BLaER1 treated with 17β-estradiol and CSF1 and Interleukin-3, amounts not matched to agents 10 nM and 100 nM (cell line): ENCODE measurements around the gene PTPRE.
A peak's percentile ranks its signal among the peaks of the same experiment; 100 is the strongest.

ENCODE experiments used
- H3K27ac ChIP-seq, 11 experiments: shearing (Covaris generic); formaldehyde crosslinking; 2 replicates each; pipeline ENCODE4 v1.8.1; 2022
- H3K27me3 ChIP-seq, 11 experiments: shearing (Covaris generic); formaldehyde crosslinking; 2 replicates each; pipeline ENCODE4 v1.8.1; 2022
- H3K36me3 ChIP-seq, 11 experiments: shearing (Covaris generic); formaldehyde crosslinking; 2 replicates each; pipeline ENCODE4 v1.8.1; 2022
- H3K4me1 ChIP-seq, 10 experiments: shearing (Covaris generic); formaldehyde crosslinking; 2 replicates each; pipeline ENCODE4 v1.8.1; 2022
- H3K4me2 ChIP-seq, 11 experiments: shearing (Covaris generic); formaldehyde crosslinking; 2 replicates each; pipeline ENCODE4 v1.8.1; 2022
- H3K4me3 ChIP-seq, 10 experiments: shearing (Covaris generic); formaldehyde crosslinking; 2 replicates each; pipeline ENCODE4 v1.8.1; 2022
- H3K9ac ChIP-seq, 11 experiments: shearing (Covaris generic); formaldehyde crosslinking; 2 replicates each; pipeline ENCODE4 v1.8.1; 2022
- H3K9me3 ChIP-seq, 11 experiments: shearing (Covaris generic); formaldehyde crosslinking; replicated peaks in 1 of 11; 2 replicates each; pipeline ENCODE4 v1.8.1; 2022
- H4K20me1 ChIP-seq, 11 experiments: shearing (Covaris generic); formaldehyde crosslinking; 2 replicates each; pipeline ENCODE4 v1.8.1; 2022
- Cebpa-rat ChIP-seq, 11 experiments: shearing (Covaris generic); IDR thresholded peaks; 2 replicates each; pipeline ENCODE4 v1.8.1; 2022

PTPRE gene

DNA sequence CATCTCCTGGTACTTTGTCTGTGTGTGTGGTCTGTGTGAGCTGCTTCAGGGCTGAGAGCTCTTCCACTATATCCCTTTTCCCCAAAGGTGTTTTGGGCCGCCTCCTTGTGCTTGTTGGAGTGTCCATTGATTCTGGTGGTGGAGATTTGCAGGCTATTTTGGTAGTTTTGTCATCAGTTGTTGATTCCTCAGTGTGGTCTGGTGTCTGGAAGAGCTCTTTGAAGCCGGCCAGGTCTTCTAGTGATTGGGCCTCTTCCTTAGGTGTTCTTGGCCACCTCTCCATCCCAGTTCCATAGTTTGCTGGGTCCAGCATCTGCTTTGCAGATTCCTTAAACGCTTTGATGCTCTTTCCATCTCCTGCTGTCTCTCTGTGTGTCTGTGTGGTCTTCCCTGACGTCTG is 198.5 kb downstream of the PTPRE start:
- H3K9ac ChIP-seq: no peak overlapping the region
- no peak overlapping the region for H3K4me2 ChIP-seq
- TF ChIP-seq Cebpa-rat (IDR thresholded peaks at IDR 0.05): no peak
- H3K36me3 ChIP-seq: peaks cover 26 to 100% (median 100%) of the 10 kb centered on the region in 11 experiments; a peak in 21 of 22 replicates
- no peaks in the 10 kb centered on the region for H3K9me3 ChIP-seq
- no peak overlapping the region for H3K27ac ChIP-seq
- peaks cover 0 to 15% (median 0%) of the 10 kb centered on the region in 10 experiments; a peak in 5 of 20 replicates for H3K4me1 ChIP-seq
- no peaks in the 10 kb centered on the region for H3K27me3 ChIP-seq
- H4K20me1 ChIP-seq: peaks cover 0 to 90% (median 78%) of the 10 kb centered on the region in 11 experiments; a peak in 16 of 22 replicates
- H3K4me3 ChIP-seq: no peak overlapping the region

DNA sequence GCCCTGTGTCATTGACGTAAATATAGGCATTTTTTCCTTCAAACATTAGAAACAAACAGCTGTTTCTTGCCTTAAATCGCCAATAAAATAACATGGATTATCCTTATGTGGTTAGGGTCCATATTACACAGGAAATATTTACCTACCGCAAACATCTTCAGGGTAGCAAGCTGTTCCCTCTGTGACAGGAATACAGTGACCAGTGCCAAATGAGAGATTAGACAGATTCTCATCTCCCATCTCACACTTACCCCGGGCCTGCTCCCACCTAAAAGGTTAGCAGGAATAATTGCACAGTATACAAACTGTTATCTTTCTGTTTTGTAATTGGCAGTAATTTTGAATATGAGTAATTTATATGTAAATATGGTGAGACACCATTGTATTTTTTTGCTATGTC is 202.8 kb downstream of the PTPRE start:
- no peaks in the 10 kb centered on the region for H3K27me3 ChIP-seq
- peaks cover 0 to 6% (median 0%) of the 10 kb centered on the region in 10 experiments; a peak in 4 of 20 replicates for H3K4me1 ChIP-seq
- no peak overlapping the region for H3K9ac ChIP-seq
- no peak overlapping the region for H3K27ac ChIP-seq
- H4K20me1 ChIP-seq: peaks cover 0 to 91% (median 76%) of the 10 kb centered on the region in 11 experiments; a peak in 18 of 22 replicates
- no peak overlapping the region for H3K4me3 ChIP-seq
- peaks cover 40 to 100% (median 100%) of the 10 kb centered on the region in 11 experiments for H3K36me3 ChIP-seq
- TF ChIP-seq Cebpa-rat (IDR thresholded peaks at IDR 0.05): no peak
- no peak overlapping the region for H3K4me2 ChIP-seq
- no peaks in the 10 kb centered on the region for H3K9me3 ChIP-seq

DNA sequence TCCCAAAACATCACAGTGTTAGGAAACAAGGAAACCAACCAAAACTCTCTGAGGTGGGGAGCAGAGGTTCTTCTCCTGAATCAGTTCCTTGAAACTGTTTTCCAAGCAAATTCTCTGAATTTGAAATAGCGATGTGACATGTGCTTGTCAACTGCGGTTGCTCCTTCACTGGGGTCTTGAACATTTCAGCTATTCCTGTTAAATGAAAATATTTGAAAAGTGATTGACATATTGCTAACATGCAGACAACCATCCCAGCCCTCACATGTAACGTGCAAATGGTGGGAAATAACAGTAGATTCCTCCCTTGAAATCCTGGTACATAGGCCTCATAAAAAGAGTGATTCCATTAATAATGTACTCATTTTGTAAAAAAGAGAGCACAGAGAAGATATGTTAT is 203.4 kb downstream of the PTPRE start:
- TF ChIP-seq Cebpa-rat (IDR thresholded peaks at IDR 0.05): no peak
- H3K9ac ChIP-seq: no peak overlapping the region
- no peak overlapping the region for H3K27ac ChIP-seq
- H3K9me3 ChIP-seq: no peaks in the 10 kb centered on the region
- no peak overlapping the region for H3K4me2 ChIP-seq
- no peak overlapping the region for H3K4me3 ChIP-seq
- peaks cover 0 to 12% (median 0%) of the 10 kb centered on the region in 10 experiments; a peak in 6 of 20 replicates for H3K4me1 ChIP-seq
- H3K36me3 ChIP-seq: peaks cover 37 to 100% (median 100%) of the 10 kb centered on the region in 11 experiments
- peaks cover 0 to 91% (median 76%) of the 10 kb centered on the region in 11 experiments; a peak in 18 of 22 replicates for H4K20me1 ChIP-seq
- no peaks in the 10 kb centered on the region for H3K27me3 ChIP-seq

DNA sequence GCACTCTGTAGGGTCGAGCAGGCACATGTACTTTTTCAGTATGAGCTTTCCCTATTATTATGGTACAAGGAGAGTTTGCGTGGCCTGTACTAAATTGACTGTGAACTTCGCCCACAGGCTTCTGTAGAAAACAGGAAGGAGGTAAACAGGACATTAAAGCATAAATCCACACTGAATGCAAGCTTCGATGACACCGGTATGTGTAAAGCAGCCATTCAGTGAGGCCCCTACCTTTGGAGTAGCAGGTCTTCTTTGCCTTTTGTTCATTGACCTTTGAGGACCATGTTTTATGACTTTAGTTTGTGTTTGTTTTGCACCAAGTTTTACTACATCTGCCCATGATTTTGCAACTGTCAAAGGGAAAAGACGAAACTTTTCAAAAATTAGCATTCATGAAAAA is 204.8 kb downstream of the PTPRE start:
- no peak overlapping the region for H3K4me3 ChIP-seq
- peaks cover 23 to 100% (median 100%) of the 10 kb centered on the region in 11 experiments; a peak in 21 of 22 replicates for H3K36me3 ChIP-seq
- no peaks in the 10 kb centered on the region for H3K27me3 ChIP-seq
- H3K4me2 ChIP-seq: no peak overlapping the region
- H3K4me1 ChIP-seq: peaks cover 0 to 20% (median 0%) of the 10 kb centered on the region in 10 experiments; a peak in 6 of 20 replicates
- no peak overlapping the region for H3K9ac ChIP-seq
- H4K20me1 ChIP-seq: peaks cover 0 to 91% (median 75%) of the 10 kb centered on the region in 11 experiments; a peak in 18 of 22 replicates
- TF ChIP-seq Cebpa-rat (IDR thresholded peaks at IDR 0.05): no peak
- H3K9me3 ChIP-seq: no peaks in the 10 kb centered on the region
- no peak overlapping the region for H3K27ac ChIP-seq

DNA sequence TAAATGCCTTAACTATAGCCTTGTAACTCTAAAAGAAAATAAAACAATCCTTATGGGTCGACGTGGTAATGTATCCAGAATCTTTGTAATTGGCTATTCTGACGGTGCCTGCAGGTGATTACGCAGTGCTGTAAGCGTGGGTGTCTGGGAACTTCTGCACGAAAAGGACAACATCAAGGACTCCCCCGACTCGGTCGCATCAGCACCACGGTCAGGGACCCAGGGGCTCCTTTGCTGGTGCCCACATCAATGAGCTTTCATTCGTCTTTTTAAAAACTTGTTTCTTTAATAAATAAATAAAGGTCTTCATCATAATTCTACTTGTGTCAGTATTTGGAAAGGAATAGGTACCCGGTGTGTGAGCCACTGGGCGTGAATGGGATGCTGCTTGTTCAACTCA is 206.1 kb downstream of the PTPRE start:
- TF ChIP-seq Cebpa-rat (IDR thresholded peaks at IDR 0.05): no peak
- H4K20me1 ChIP-seq: peaks cover 0 to 91% (median 73%) of the 10 kb centered on the region in 11 experiments; a peak in 18 of 22 replicates
- no peak overlapping the region for H3K4me3 ChIP-seq
- H3K9me3 ChIP-seq: no peaks in the 10 kb centered on the region
- peaks cover 0 to 27% (median 0%) of the 10 kb centered on the region in 10 experiments; a peak in 8 of 20 replicates for H3K4me1 ChIP-seq
- peaks cover 18 to 100% (median 100%) of the 10 kb centered on the region in 11 experiments; a peak in 21 of 22 replicates for H3K36me3 ChIP-seq
- no peak overlapping the region for H3K4me2 ChIP-seq
- no peaks in the 10 kb centered on the region for H3K27me3 ChIP-seq
- no peak overlapping the region for H3K27ac ChIP-seq
- no peak overlapping the region for H3K9ac ChIP-seq

DNA sequence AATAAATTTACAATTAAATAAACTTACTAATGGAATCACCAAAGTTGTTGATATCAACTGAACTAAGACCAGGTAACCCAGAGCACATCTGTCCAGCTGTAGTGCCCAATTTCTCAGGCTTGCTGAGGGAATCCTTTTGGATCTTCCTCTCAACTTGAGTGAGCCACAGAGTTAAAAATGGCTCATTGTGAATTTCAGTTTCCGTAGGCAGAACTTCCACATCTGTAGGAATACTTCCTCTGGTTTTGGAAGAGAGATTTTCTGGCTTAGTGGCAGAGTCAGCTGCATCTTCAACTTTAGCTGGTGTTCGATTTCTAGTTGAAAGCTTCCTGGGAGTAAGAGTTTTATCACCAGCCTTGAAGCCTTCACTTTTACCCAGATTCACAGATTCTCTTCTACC is 208.0 kb downstream of the PTPRE start:
- Histone ChIP-seq H3K27ac (no peak overlapping the region), H3K4me1 (peaks cover 0 to 27% (median 0%) of the 10 kb centered on the region in 10 experiments; a peak in 8 of 20 replicates), H3K36me3 (peaks cover 14 to 100% (median 100%) of the 10 kb centered on the region in 11 experiments; a peak in 21 of 22 replicates), H3K9ac (no peak overlapping the region), H3K27me3 (no peaks in the 10 kb centered on the region), H4K20me1 (peaks cover 0 to 97% (median 76%) of the 10 kb centered on the region in 11 experiments; a peak in 18 of 22 replicates), H3K4me3 (no peak overlapping the region), H3K4me2 (peak overlapping the region in 3 of 11 experiments; percentile 20 to 64 (median 59); a peak in 6 of 22 replicates), H3K9me3 (no peaks in the 10 kb centered on the region)
- no peak for TF ChIP-seq Cebpa-rat (IDR thresholded peaks at IDR 0.05)

DNA sequence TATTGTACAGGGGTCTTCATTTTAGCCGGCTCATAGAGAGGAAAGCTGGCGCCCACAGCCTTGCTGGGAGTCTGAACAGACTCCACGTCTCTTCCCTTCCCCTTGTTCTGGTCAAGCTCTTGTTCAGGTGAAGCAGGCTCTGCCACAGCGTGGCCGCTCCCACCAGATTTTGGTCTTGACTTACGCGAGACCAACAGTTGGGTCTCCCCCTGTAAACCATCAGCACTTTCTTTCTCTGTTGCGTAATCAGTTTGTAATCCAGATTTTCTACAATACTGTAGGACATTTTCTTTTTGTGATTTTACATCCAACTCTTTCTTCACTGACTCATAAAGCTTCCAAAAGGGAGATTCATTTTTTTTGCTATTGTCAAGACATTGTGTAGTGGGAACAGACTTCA is 208.5 kb downstream of the PTPRE start:
- Histone ChIP-seq H3K9ac (no peak overlapping the region), H3K27me3 (no peaks in the 10 kb centered on the region), H3K4me3 (no peak overlapping the region), H3K9me3 (no peaks in the 10 kb centered on the region), H3K4me2 (peak overlapping the region in 3 of 11 experiments; percentile 20 to 64 (median 59); a peak in 6 of 22 replicates), H3K27ac (no peak overlapping the region), H4K20me1 (peaks cover 0 to 100% (median 80%) of the 10 kb centered on the region in 11 experiments; a peak in 18 of 22 replicates), H3K4me1 (peaks cover 0 to 27% (median 0%) of the 10 kb centered on the region in 10 experiments; a peak in 8 of 20 replicates), H3K36me3 (peaks cover 14 to 100% (median 100%) of the 10 kb centered on the region in 11 experiments; a peak in 21 of 22 replicates)
- peak in 9 of 11 experiments; percentile 45 to 95 (median 75); a peak in 17 of 22 replicates for TF ChIP-seq Cebpa-rat (IDR thresholded peaks at IDR 0.05)

DNA sequence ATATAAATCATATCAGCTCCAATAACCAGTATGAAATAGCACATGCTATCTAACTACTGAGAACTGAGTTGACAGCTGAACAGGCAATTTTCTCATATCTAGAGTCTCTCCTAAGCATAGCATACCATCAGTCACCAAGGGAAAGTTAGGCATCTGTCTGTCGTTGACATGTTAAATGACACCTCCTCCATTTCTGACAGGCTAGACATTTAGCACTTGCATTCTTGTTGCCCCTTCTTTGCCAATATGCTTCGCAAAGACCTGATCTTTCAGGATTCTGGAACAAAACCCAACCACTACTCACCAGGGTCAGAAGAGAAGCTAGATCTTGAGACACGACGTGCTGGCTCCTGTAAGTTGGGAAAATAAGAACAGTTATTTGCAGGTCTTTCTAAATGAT is 209.3 kb downstream of the PTPRE start:
- H3K4me2 ChIP-seq: no peak overlapping the region; a peak in 1 of 22 replicates
- H3K9me3 ChIP-seq: no peaks in the 10 kb centered on the region
- no peaks in the 10 kb centered on the region for H3K27me3 ChIP-seq
- H3K36me3 ChIP-seq: peaks cover 14 to 99% (median 98%) of the 10 kb centered on the region in 11 experiments; a peak in 21 of 22 replicates
- no peak overlapping the region for H3K27ac ChIP-seq
- TF ChIP-seq Cebpa-rat (IDR thresholded peaks at IDR 0.05): no peak
- H4K20me1 ChIP-seq: peaks cover 0 to 99% (median 78%) of the 10 kb centered on the region in 11 experiments; a peak in 18 of 22 replicates
- H3K9ac ChIP-seq: no peak overlapping the region
- no peak overlapping the region for H3K4me3 ChIP-seq
- H3K4me1 ChIP-seq: peaks cover 0 to 27% (median 0%) of the 10 kb centered on the region in 10 experiments; a peak in 8 of 20 replicates

DNA sequence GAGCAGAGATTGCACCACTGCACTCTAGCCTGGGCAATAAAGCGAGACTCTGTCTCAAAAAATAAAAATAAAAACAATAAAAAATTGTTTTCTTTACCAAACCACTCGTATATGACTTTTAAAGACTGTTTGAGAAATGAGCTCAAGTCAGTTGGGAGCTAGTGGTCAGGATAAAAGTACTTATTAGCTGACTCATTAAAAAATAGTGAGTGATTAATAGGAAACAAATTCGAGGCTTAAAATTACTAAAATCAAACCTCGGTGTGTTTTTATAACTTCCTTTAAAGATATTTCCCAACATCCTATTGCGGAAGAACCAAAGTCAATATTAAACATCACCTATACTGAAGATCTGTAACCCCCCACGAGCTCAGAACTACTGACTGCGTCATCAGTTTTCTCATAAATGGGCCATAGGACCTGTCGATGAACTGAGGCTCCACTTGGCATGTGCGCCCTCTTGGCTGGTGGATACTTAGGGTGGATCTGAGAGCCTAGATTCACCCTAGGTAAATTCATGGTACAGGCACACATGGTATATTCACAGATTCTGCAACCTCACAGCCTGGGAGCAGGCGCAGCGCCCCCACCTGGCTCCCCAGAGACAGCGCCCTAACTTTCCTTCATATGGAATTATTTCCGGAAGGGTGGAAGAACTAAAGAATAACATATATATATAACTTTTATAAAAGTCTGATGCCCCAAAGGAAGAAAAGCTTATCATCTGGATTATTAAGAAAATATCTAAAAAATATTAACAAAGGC is 210.1 kb downstream of the PTPRE start:
- no peak for TF ChIP-seq Cebpa-rat (IDR thresholded peaks at IDR 0.05)
- H4K20me1 ChIP-seq: peaks cover 0 to 94% (median 81%) of the 10 kb centered on the region in 11 experiments; a peak in 18 of 22 replicates
- H3K4me3 ChIP-seq: no peak overlapping the region
- H3K27me3 ChIP-seq: no peaks in the 10 kb centered on the region
- H3K27ac ChIP-seq: no peak overlapping the region
- peaks cover 0 to 30% (median 3%) of the 10 kb centered on the region in 10 experiments; a peak in 16 of 20 replicates for H3K4me1 ChIP-seq
- no peaks in the 10 kb centered on the region for H3K9me3 ChIP-seq
- peaks cover 8 to 96% (median 95%) of the 10 kb centered on the region in 11 experiments; a peak in 21 of 22 replicates for H3K36me3 ChIP-seq
- no peak overlapping the region for H3K9ac ChIP-seq
- peak overlapping the region in 3 of 11 experiments; percentile 40 to 52 (median 41); a peak in 5 of 22 replicates for H3K4me2 ChIP-seq
